Gastroesophageal sphincter (tissue), 3 donors: ENCODE results near the gene RECQL5.

Experiments
- CTCF ChIP-seq, 4 experiments: fragments of 200-600 bp in 2 of 4; fragments of 450-650 bp in 2 of 4; sonication (generic) in 1 of 4; IDR thresholded peaks; one replicate each; pipeline ENCODE4 v1.5.1; 2017 to 2019; ENCODE audit warnings: antibody characterized with exemption in 4 of 4, mild to moderate bottlenecking in 2 of 4, moderate library complexity in 2 of 4
- POLR2A ChIP-seq, 2 donors: fragments of 450-650 bp; IDR thresholded peaks; one replicate each; pipeline ENCODE4 v1.6.1; 2017; ENCODE audit warnings: antibody characterized with exemption in 2 of 2, mild to moderate bottlenecking in 2 of 2, moderate library complexity in 1 of 2

- TF ChIP-seq POLR2A (IDR thresholded peaks at IDR 0.05) (no peak), CTCF (IDR thresholded peaks at IDR 0.05) (no peak)
Measured at GRCh38 chr17:75622076-75622475, 44.9 kb downstream of the RECQL5 start.
